HEK293 (cell line): ENCODE results near the gene SYNGR1.

Experiments
- KLF1 ChIP-seq: fragments of 450-650 bp; formaldehyde crosslinking; IDR thresholded peaks from 2 replicates; pipeline ENCODE4 v1.5.1; 2016; ENCODE audit warnings: missing biosample characterization, missing genetic modification characterization
- KLF9 ChIP-seq: fragments of 450-650 bp; formaldehyde crosslinking; IDR thresholded peaks from 2 replicates; pipeline ENCODE4 v1.5.1; 2016; ENCODE audit warnings: missing biosample characterization, missing genetic modification characterization, low read depth
- REST ChIP-seq: fragments of 450-650 bp; formaldehyde crosslinking; IDR thresholded peaks from 2 replicates; pipeline ENCODE4 v1.5.1; 2016; ENCODE audit warnings: missing biosample characterization, missing genetic modification characterization
- ZBTB11 ChIP-seq: fragments of 450-650 bp; formaldehyde crosslinking; conservative IDR thresholded peaks from 2 replicates; pipeline ENCODE4 v1.5.1; 2016; ENCODE audit warnings: low read depth, missing biosample characterization, missing genetic modification characterization
- ZBTB17 ChIP-seq: fragments of 450-650 bp; formaldehyde crosslinking; IDR thresholded peaks from 2 replicates; pipeline ENCODE4 v1.5.1; 2016; ENCODE audit warnings: missing biosample characterization, missing genetic modification characterization
- ZBTB21 ChIP-seq: fragments of 450-650 bp; formaldehyde crosslinking; IDR thresholded peaks from 2 replicates; pipeline ENCODE4 v1.5.1; 2017; ENCODE audit warnings: missing biosample characterization, missing genetic modification characterization
- ZNF140 ChIP-seq: fragments of 450-650 bp; formaldehyde crosslinking; IDR thresholded peaks from 2 replicates; pipeline ENCODE4 v1.5.1; 2016; ENCODE audit warnings: missing biosample characterization, missing genetic modification characterization
- ZNF18 ChIP-seq: fragments of 450-650 bp; formaldehyde crosslinking; IDR thresholded peaks from 2 replicates; pipeline ENCODE4 v1.5.1; 2016; ENCODE audit warnings: missing biosample characterization, missing genetic modification characterization
- ZNF24 ChIP-seq: fragments of 450-650 bp; formaldehyde crosslinking; IDR thresholded peaks from 2 replicates; pipeline ENCODE4 v1.5.1; 2016; ENCODE audit warnings: missing biosample characterization, missing genetic modification characterization
- ZNF26 ChIP-seq: fragments of 450-650 bp; formaldehyde crosslinking; IDR thresholded peaks from 2 replicates; pipeline ENCODE4 v1.5.1; 2016; ENCODE audit warnings: missing biosample characterization, missing genetic modification characterization
- ZNF280C ChIP-seq: fragments of 450-650 bp; formaldehyde crosslinking; IDR thresholded peaks from 2 replicates; pipeline ENCODE4 v1.5.1; 2016; ENCODE audit warnings: missing biosample characterization, missing genetic modification characterization
- ZNF311 ChIP-seq: fragments of 450-650 bp; formaldehyde crosslinking; IDR thresholded peaks from 2 replicates; pipeline ENCODE4 v1.5.1; 2017; ENCODE audit warnings: missing biosample characterization, missing genetic modification characterization, borderline replicate concordance
- ZNF350 ChIP-seq: fragments of 450-650 bp; formaldehyde crosslinking; IDR thresholded peaks from 2 replicates; pipeline ENCODE4 v1.5.0; 2017; ENCODE audit warnings: missing biosample characterization, mild to moderate bottlenecking, missing genetic modification characterization
- ZNF518A ChIP-seq: fragments of 450-650 bp; formaldehyde crosslinking; conservative IDR thresholded peaks from 2 replicates; pipeline ENCODE4 v1.5.1; 2016; ENCODE audit warnings: low read depth, missing biosample characterization, missing genetic modification characterization
- ZNF624 ChIP-seq: fragments of 450-650 bp; formaldehyde crosslinking; IDR thresholded peaks from 2 replicates; pipeline ENCODE4 v1.5.1; 2017; ENCODE audit warnings: missing biosample characterization, missing genetic modification characterization
- ZNF704 ChIP-seq: fragments of 450-650 bp; formaldehyde crosslinking; IDR thresholded peaks from 2 replicates; pipeline ENCODE4 v1.5.1; 2016; ENCODE audit warnings: missing biosample characterization, missing genetic modification characterization
- ZNF707 ChIP-seq: fragments of 450-650 bp; formaldehyde crosslinking; IDR thresholded peaks from 2 replicates; pipeline ENCODE4 v1.5.1; 2016; ENCODE audit warnings: missing biosample characterization, missing genetic modification characterization
- ZNF791 ChIP-seq: fragments of 450-650 bp; formaldehyde crosslinking; IDR thresholded peaks from 2 replicates; pipeline ENCODE4 v1.5.1; 2016; ENCODE audit warnings: missing biosample characterization, missing genetic modification characterization

Gene SYNGR1

GRCh38 chr22:39306456-39307361 lies 43.1 kb upstream of the SYNGR1 start (continued):
- no peak for TF ChIP-seq ZNF280C (tag by site-specific recombination)
- TF ChIP-seq ZNF26 (tag by site-specific recombination) = no peak
- 0 out of 2 replicates have a peak, but pooled peaks have one; percentile 70 for TF ChIP-seq ZNF18 (tag by site-specific recombination)
- peak; percentile 38 for TF ChIP-seq ZBTB17 (tag by site-specific recombination)
- TF ChIP-seq ZNF24 (tag by site-specific recombination) = no peak
- no peak for TF ChIP-seq ZNF791 (tag by site-specific recombination)
- TF ChIP-seq KLF1 = no peak
- no peak for TF ChIP-seq ZBTB11
- TF ChIP-seq ZNF518A = no peak
- TF ChIP-seq ZNF704 (tag by site-specific recombination) = no peak
- no peak for TF ChIP-seq ZBTB21 (tag by site-specific recombination)
- TF ChIP-seq ZNF624 = no peak
- no peak for TF ChIP-seq ZNF350
- no peak for TF ChIP-seq ZNF140
- no peak for TF ChIP-seq ZNF311
- no peak for TF ChIP-seq ZNF707
- no peak for TF ChIP-seq REST (tag by site-specific recombination)
- no peak for TF ChIP-seq KLF9 (tag by site-specific recombination)
